Uterus (tissue), 2 donors: Measurements from ENCODE around the gene SON.

Experiments
- CTCF ChIP-seq, 4 experiments: fragments of 200-600 bp in 2 of 4; fragments of 450-650 bp in 2 of 4; sonication (generic) in 2 of 4; IDR thresholded peaks; one replicate each; pipeline ENCODE4 v1.5.1; 2016 to 2019; ENCODE audit warnings: antibody characterized with exemption in 4 of 4, mild to moderate bottlenecking in 2 of 4, moderate library complexity in 1 of 4
- POLR2A ChIP-seq, 2 donors: fragments of 450-650 bp; IDR thresholded peaks; one replicate each; pipeline ENCODE4 v1.6.1; 2016; ENCODE audit warnings: antibody characterized with exemption in 2 of 2, mild to moderate bottlenecking in 1 of 2, moderate library complexity in 1 of 2

- no peak for TF ChIP-seq POLR2A (IDR thresholded peaks at IDR 0.05)
- no peak for TF ChIP-seq CTCF (IDR thresholded peaks at IDR 0.05)
These were observed 8.2 kb downstream of the SON start for GRCh38 chr21:33550772-33551660.
